ENCODE measurements around the gene STT3A.

The STT3A gene
- total RNA-seq: 51.8 to 207 (median 108) reads per million in 9 experiments

GRCh38 chr11:125592305-125593113 lies at the start of gene STT3A:
STT3A (plus strand) TSS chr11:125592852; CDS start chr11:125595916, 3,064 bp downstream.
- H3K4me3 Mint-ChIP-seq: peak within 1 kb of the TSS; percentile 90 to 93
- peak within 1 kb of the TSS; percentile 97 to 98 for H3K27ac Mint-ChIP-seq
- H3K4me1 Mint-ChIP-seq (ENCODE audit: low read depth in 2 of 2): peaks cover 36 to 39% of the 10 kb centered on the region in 2 donors
- H3K27me3 Mint-ChIP-seq: no peaks in the 10 kb centered on the region
- ATAC-seq (replicated peaks): peak; percentile 91
- H3K36me3 Mint-ChIP-seq (ENCODE audit: insufficient read depth): peaks cover 30% of the 10 kb centered on the region
- DNase-seq: peak; percentile 98 to 99 (median 98)
- H3K9me3 Mint-ChIP-seq: no peaks in the 10 kb centered on the region

- H3K27ac Mint-ChIP-seq: no peak overlapping the region
- H3K36me3 Mint-ChIP-seq (ENCODE audit: insufficient read depth): no peaks in the 10 kb centered on the region
- peaks cover 8 to 16% of the 10 kb centered on the region in 2 donors for H3K9me3 Mint-ChIP-seq
- peaks cover 0 to 10% of the 10 kb centered on the region in 2 donors for H3K27me3 Mint-ChIP-seq
- H3K4me1 Mint-ChIP-seq (ENCODE audit: low read depth in 2 of 2): no peaks in the 10 kb centered on the region
- no peak for ATAC-seq (replicated peaks)
- DNase-seq: no peak
- no peak overlapping the region for H3K4me3 Mint-ChIP-seq
Observed at GRCh38 chr11:125550780-125551179, 41.9 kb upstream of the STT3A start.

GRCh38 chr11:125551835-125552342 lies 40.8 kb upstream of the STT3A start:
- DNase-seq (no peak), ATAC-seq (replicated peaks) (no peak)
- no peak overlapping the region for H3K27ac Mint-ChIP-seq
- no peak overlapping the region for H3K4me3 Mint-ChIP-seq
- H3K4me1 Mint-ChIP-seq (ENCODE audit: low read depth in 2 of 2): no peaks in the 10 kb centered on the region
- peaks cover 8 to 16% of the 10 kb centered on the region in 2 donors for H3K9me3 Mint-ChIP-seq
- no peaks in the 10 kb centered on the region for H3K36me3 Mint-ChIP-seq (ENCODE audit: insufficient read depth)
- peaks cover 0 to 10% of the 10 kb centered on the region in 2 donors for H3K27me3 Mint-ChIP-seq

GRCh38 chr11:125552927-125553326 lies 39.7 kb upstream of the STT3A start:
- Mint-ChIP-seq H3K27ac (no peak overlapping the region), H3K4me3 (no peak overlapping the region), H3K36me3 (ENCODE audit: insufficient read depth) (no peaks in the 10 kb centered on the region), H3K4me1 (ENCODE audit: low read depth in 2 of 2) (no peaks in the 10 kb centered on the region), H3K27me3 (peaks cover 0 to 10% of the 10 kb centered on the region in 2 donors), H3K9me3 (peaks cover 8 to 16% of the 10 kb centered on the region in 2 donors)
- DNase-seq (no peak), ATAC-seq (replicated peaks) (no peak)

- no peak for DNase-seq
- Mint-ChIP-seq H3K4me1 (ENCODE audit: low read depth in 2 of 2) (no peaks in the 10 kb centered on the region), H3K36me3 (ENCODE audit: insufficient read depth) (no peaks in the 10 kb centered on the region)
Observed at GRCh38 chr11:125553357-125553756, 39.3 kb upstream of the STT3A start.

GRCh38 chr11:125554038-125554437 lies 38.6 kb upstream of the STT3A start:
- Mint-ChIP-seq H3K9me3 (peaks cover 8 to 16% of the 10 kb centered on the region in 2 donors), H3K36me3 (ENCODE audit: insufficient read depth) (no peaks in the 10 kb centered on the region), H3K27me3 (peaks cover 0 to 10% of the 10 kb centered on the region in 2 donors), H3K4me3 (no peak overlapping the region), H3K4me1 (ENCODE audit: low read depth in 2 of 2) (no peaks in the 10 kb centered on the region), H3K27ac (no peak overlapping the region)
- DNase-seq (no peak), ATAC-seq (replicated peaks) (no peak)

More at GRCh38 chr11:125553357-125553756, 39.3 kb upstream of the STT3A start:
- H3K27me3 Mint-ChIP-seq: peaks cover 0 to 10% of the 10 kb centered on the region in 2 donors
- peaks cover 8 to 16% of the 10 kb centered on the region in 2 donors for H3K9me3 Mint-ChIP-seq
- no peak overlapping the region for H3K27ac Mint-ChIP-seq
- ATAC-seq (replicated peaks): no peak
- H3K4me3 Mint-ChIP-seq: no peak overlapping the region

- no peaks in the 10 kb centered on the region for H3K4me1 Mint-ChIP-seq (ENCODE audit: low read depth in 2 of 2)
- H3K27ac Mint-ChIP-seq: no peak overlapping the region
- no peaks in the 10 kb centered on the region for H3K27me3 Mint-ChIP-seq
- ATAC-seq (replicated peaks) (no peak), DNase-seq (no peak)
- H3K36me3 Mint-ChIP-seq (ENCODE audit: insufficient read depth): no peaks in the 10 kb centered on the region
- no peaks in the 10 kb centered on the region for H3K9me3 Mint-ChIP-seq
- H3K4me3 Mint-ChIP-seq: no peak overlapping the region
Observed at GRCh38 chr11:125559888-125560287, 32.8 kb upstream of the STT3A start.

- no peak for ATAC-seq (replicated peaks)
- Mint-ChIP-seq H3K4me1 (ENCODE audit: low read depth in 2 of 2) (no peaks in the 10 kb centered on the region), H3K36me3 (ENCODE audit: insufficient read depth) (no peaks in the 10 kb centered on the region), H3K27ac (no peak overlapping the region), H3K9me3 (no peaks in the 10 kb centered on the region), H3K27me3 (no peaks in the 10 kb centered on the region), H3K4me3 (no peak overlapping the region)
- DNase-seq: no peak
Observed at GRCh38 chr11:125561924-125562323, 30.7 kb upstream of the STT3A start.

- H3K27me3 Mint-ChIP-seq: no peaks in the 10 kb centered on the region
- H3K27ac Mint-ChIP-seq: no peak overlapping the region
- H3K4me3 Mint-ChIP-seq: no peak overlapping the region
- no peak for ATAC-seq (replicated peaks)
- DNase-seq: no peak
- no peaks in the 10 kb centered on the region for H3K36me3 Mint-ChIP-seq (ENCODE audit: insufficient read depth)
- H3K9me3 Mint-ChIP-seq: no peaks in the 10 kb centered on the region
- no peaks in the 10 kb centered on the region for H3K4me1 Mint-ChIP-seq (ENCODE audit: low read depth in 2 of 2)
Observed at GRCh38 chr11:125562430-125562829, 30.2 kb upstream of the STT3A start.

GRCh38 chr11:125564357-125564756 lies 28.3 kb upstream of the STT3A start:
- no peaks in the 10 kb centered on the region for H3K27me3 Mint-ChIP-seq
- H3K4me1 Mint-ChIP-seq (ENCODE audit: low read depth in 2 of 2): peaks cover 4% of the 10 kb centered on the region in 2 donors
- H3K9me3 Mint-ChIP-seq: no peaks in the 10 kb centered on the region
- DNase-seq (no peak), ATAC-seq (replicated peaks) (no peak)
- peaks cover 6% of the 10 kb centered on the region for H3K36me3 Mint-ChIP-seq (ENCODE audit: insufficient read depth)
- H3K4me3 Mint-ChIP-seq: no peak overlapping the region
- H3K27ac Mint-ChIP-seq: no peak overlapping the region

- Mint-ChIP-seq H3K27ac (no peak overlapping the region), H3K4me3 (no peak overlapping the region), H3K9me3 (no peaks in the 10 kb centered on the region), H3K27me3 (no peaks in the 10 kb centered on the region), H3K4me1 (ENCODE audit: low read depth in 2 of 2) (peaks cover 16 to 17% of the 10 kb centered on the region in 2 donors), H3K36me3 (ENCODE audit: insufficient read depth) (peaks cover 13% of the 10 kb centered on the region)
- ATAC-seq (replicated peaks) (no peak), DNase-seq (no peak)
Observed at GRCh38 chr11:125566235-125566634, 26.4 kb upstream of the STT3A start.

- Mint-ChIP-seq H3K27ac (peak within 1 kb of the TSS; percentile 93), H3K36me3 (ENCODE audit: insufficient read depth) (peaks cover 36% of the 10 kb centered on the region), H3K9me3 (no peaks in the 10 kb centered on the region), H3K4me3 (peak within 1 kb of the TSS; percentile 90 to 91), H3K27me3 (no peaks in the 10 kb centered on the region), H3K4me1 (ENCODE audit: low read depth in 2 of 2) (peaks cover 17 to 20% of the 10 kb centered on the region in 2 donors)
- ATAC-seq (replicated peaks): peak; percentile 95
- DNase-seq: peak; percentile 79 to 80 (median 80)
Observed at GRCh38 chr11:125568970-125569914, 23.4 kb upstream of the STT3A start, which contains the start of gene EI24. EI24 (plus strand) TSS chr11:125569477; CDS start chr11:125572528, 3,051 bp downstream.
